KBM-7 (cell line): ENCODE results near the gene DGKB.

Experiments
- DNase-seq: peaks from one replicate; pipeline ENCODE4 v3.0.0-alpha.2; 2015
- in situ Hi-C: fragments of 300-500 bp; cut with MboI; formaldehyde crosslinking; loops from 2 replicates; pipeline ENCODE4 v1.14.3; 2020; ENCODE audit warnings: low sequenced_read_pairs, low pct_unique_long_range_greater_than_20kb, mixed read lengths

The DGKB gene

DNA sequence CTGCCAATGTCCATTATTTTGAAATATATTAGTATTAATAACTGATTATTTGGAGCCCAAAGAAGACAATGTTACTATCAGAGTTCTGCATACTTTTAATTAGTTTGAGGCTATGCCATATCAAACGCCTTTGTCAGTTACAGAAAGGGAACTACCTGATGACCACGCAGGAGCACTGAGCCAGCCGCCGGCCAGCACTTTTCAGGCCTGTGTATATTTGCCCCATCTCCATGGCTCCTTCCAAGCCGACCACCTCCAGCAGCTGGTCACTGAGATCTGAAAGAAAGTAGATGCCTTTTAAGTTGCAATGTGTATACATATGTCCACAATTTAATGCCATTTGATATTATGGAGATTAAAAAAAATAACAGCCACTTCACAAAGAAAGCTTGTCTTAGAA lies 724.7 kb downstream of the DGKB start:
- no peak for DNase-seq
- in situ Hi-C loops, result no loop called here

DNA sequence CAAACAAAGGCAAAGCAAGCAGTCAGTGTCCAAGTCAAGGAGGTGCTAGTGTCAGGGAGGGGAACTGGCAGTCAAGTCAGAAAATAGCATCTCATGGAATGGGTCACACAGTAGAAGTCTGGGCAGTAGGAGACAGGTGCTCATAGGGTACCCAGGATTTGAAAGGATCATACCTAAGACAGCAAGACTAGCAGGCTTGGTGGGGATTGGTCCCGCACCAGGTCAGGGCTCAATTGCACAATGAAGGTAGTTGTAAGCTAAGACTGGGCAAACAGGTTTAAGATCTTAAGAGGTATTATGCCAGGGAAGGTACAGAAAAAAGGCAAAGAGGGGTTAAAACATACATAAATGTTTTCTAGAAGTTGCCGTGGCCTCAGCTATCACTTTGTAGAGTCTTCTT lies 731.7 kb downstream of the DGKB start:
- no peak for DNase-seq
- in situ Hi-C loops, result no loop called here

DNA sequence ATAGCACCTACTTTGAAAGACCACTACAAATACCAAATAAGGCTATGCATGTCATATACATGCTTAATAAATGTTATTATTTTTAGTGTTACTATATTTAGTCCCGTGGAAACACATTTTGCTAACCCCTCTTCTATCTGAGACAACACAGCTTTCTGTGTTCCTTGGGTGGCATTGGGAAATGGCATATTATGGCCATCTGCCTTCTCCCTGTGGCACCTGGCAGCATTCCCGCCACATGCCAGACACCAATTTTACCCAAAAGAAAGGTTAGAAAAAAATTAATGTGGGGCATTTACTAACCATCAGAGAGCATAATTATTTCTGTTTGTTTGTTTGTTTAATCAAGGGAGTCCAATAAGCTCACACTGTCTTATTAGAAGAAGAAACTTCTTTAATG lies 744.4 kb downstream of the DGKB start:
- in situ Hi-C loops, result no loop called here
- DNase-seq, result no peak

DNA sequence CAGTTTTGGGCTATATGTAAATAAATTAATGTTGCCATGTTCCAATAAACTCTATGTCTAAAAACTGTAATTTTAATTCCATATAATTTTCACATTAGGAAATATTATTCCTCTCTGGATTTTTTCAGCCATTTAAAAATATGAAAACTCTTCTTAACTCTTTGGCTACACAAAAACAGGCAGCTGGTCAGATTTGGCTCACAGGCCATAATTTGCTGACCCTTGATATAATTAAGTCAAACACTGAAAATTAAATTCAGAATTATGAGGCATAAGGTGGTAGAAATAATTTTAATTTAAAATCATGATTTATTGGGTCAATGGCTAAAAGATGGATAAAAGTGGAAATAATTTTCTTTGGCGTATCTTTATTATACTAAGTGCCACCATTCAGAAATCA lies 746.1 kb downstream of the DGKB start:
- in situ Hi-C loops, result no loop called here
- no peak for DNase-seq

DNA sequence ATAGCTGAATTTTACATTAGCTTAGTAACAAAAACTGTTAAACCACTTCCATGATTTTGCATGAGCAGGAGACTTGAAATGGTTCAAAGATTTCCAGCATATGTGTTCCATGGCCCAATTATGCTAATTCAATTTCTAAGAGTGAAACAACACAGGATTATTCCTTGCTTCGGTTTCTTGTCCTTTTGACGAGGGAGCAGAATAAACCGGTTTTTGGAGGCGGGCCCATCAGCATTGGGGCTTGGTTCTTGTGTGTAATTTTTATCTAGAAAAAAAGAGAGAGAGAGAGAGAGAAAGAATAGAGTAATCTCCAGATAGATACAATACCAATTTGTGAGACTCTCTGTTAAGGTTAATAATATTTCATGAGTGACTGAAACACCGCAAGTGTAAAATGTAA lies 753.6 kb downstream of the DGKB start:
- in situ Hi-C loops, result no loop called here

DNA sequence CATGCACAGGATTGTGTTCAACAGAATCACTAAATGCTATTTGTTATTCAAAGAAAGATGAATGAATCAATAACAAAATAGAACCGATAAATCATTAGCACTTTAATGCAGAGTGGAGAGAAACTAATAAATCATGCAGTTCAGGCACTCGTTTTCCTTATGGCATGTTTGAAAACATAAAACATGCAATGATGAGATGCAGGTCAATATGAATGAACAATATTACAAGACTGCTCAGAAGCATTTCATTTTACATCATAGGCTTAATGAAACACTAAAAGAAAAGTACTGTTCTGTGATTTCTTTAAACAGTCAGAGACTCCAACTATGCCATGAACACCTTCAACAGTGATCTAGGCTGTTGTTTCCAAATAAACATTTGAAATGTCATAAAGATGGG lies 755.0 kb downstream of the DGKB start:
- in situ Hi-C loops, result no loop called here
- DNase-seq, result no peak

More for the DNA sequence above, 753.6 kb downstream of the DGKB start:
- DNase-seq, result no peak

DNA sequence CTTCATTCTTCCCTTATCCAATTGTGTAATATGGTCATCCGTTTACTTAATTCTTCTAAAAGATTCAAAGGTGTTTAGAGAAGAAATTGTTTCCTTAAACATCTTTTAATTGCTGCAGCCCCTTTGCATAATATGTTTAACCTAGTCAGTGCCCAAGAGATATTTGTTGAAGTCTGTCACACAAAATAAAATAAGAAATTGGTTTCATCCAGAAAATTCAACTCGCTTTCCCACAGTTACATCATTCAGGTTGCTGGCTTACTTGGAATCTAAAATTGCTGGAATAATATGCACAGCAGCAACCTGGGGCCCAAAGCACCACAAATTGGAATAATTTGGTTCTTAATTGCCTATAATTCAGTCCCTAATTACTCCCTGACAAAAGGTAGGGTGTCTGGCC lies 758.0 kb downstream of the DGKB start:
- DNase-seq, result no peak
- in situ Hi-C loops, result no loop called here

DNA sequence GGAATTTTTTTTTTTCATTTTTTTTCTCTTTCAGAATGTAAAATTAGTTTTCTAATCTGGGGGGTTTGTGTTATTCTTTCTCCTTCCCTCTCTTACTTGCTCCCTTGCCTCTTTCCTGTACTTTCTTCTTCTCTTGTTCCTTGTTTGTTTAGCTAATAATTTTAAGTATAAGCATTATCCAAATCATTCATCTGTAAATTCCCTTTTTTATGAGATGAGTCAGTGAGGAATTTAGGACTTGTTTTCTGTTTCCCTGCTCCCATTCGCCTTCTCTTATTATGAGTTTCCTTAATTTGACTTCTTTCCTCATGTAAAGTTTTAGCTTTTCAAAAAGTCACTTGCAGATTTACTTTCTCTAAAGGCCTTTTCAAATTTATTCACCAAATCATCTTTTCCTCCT lies 758.4 kb downstream of the DGKB start:
- DNase-seq, result no peak

DNA sequence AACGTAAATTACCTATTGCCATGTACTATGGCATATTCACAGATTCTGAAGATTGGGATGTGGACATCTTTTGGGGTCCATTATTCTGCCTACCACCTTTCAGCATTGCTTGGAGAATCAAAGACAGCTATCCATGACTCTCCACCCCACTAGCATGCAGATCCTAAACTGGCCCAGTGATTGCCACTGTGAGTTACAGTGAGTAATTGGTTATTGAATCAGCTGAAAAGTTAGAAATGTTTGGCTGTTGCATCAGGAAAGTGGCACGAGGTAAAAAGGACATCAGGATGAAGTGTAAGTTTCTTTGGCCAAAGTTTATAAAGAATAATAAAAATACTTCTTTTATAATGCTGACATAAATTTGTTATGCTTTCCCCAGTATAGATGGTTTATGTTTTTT lies 764.9 kb downstream of the DGKB start:
- in situ Hi-C loops, result no loop called here
- DNase-seq, result no peak

More for the DNA sequence above, 758.4 kb downstream of the DGKB start:
- in situ Hi-C loops, result no loop called here

DNA sequence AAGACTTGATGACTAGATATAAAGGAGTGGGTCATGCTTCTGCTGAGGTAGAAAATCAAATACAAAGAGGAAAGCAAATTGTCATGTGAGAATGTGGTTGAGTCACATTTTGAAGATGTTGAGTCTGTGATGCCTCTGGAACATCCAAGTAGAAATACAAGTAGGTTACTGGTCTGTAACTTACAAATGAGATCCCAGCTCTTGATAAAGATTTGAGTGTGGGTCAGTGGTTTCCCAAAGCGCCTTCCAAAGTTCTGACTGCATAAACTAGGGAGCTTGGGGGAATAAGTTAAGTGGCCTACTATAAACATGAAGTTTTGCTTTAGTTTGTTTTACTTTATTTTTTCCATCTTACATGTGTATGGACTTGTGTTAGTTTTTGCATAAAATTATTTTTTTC lies 768.8 kb downstream of the DGKB start:
- no peak for DNase-seq
- in situ Hi-C loops, result no loop called here

DNA sequence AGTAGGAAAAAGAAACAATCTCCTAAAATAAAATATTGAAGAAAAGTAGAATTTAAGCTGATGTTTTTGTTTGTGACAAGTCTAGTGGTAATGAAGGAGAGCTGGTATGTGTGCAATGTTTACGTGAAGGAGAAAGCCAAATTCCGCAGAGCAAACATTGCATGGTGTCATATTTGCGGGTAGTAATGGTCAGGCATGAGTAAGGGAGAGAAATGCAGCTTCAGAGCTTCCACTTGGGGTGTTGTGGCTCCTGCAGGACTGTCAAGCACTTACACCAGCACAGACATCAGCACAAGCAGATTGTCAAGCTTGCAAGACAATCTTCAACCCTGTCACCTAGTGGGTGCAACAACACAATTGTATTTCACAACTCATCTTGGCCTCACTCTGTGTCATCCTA lies 776.6 kb downstream of the DGKB start:
- in situ Hi-C loops, result no loop called here
- DNase-seq, result no peak

DNA sequence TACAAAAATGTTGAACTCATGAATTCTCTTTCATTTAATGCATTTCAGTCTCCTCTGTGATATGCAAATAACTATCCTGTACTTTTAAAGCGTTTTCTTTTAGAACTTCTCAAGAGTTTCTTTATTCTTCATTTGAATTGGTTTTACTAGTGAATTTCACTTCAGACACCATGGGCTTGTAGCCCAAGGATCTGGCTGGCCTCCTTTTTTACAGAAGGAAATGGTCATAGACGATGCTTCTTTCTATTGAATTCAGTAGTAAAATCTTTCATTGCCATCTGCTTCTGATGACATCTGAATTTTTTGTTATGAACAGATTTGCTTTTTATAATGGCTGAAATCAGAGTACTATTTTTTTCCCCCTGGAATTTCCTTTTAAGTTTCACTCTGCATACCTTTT lies 777.8 kb downstream of the DGKB start:
- in situ Hi-C loops, result no loop called here
- no peak for DNase-seq

DNA sequence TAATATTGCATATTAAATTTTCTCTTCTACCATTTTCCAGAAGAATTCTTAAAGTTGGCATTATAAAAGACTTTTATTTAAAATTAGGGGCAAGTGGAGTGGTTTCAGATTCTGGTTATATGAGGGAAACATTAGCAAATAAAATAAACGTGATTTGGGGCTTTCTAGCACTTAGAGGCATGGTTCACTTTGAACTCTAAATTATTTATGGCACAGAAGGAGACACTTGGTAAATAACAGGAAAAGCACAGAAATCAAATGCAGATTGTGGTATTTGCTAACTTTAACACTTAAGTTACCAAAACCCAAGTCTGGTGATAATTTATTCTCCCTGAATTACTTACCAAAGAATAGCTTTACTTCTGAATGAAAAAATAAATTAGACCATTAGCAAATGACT lies 778.6 kb downstream of the DGKB start:
- in situ Hi-C loops, result no loop called here
- DNase-seq, result no peak

DNA sequence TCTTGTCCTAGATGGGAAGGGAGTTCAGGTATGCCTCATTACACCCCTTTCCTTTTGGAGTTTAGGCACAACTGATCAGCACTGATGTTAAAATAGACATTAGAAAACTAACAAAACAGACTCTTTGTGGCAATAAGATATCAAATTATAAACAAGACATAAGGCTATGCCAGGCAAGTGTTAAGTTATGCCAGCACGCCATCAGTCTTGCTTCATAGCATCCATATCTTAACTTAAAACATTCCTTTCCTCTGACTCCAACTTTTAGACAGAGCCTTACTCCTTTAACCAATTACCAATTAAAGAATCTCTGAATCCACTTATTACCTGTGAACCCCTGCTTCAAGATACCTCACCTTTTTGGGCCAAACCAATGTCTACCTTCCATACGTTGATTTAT lies 786.9 kb downstream of the DGKB start:
- in situ Hi-C loops, result no loop called here
- no peak for DNase-seq

DNA sequence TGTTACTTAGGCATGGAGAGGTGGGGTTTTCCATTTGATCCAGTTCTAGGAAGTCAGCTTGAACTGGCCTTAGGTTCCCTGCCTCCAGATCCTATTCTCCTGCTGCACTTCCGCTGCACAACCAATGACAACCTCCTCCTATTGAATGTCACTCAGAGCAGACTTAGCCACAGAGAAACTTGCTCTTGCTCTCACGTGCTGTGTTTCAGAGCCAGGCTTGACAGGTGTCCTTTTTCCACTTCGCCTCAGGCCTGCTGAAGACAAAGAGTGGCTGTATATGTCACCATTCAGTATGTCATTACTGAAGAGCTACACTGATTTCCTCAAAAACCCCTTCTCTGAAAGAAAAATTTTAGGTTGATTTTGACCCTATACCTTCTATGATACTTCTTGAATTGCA lies 797.7 kb downstream of the DGKB start:
- DNase-seq, result no peak
- in situ Hi-C loops, result no loop called here

DNA sequence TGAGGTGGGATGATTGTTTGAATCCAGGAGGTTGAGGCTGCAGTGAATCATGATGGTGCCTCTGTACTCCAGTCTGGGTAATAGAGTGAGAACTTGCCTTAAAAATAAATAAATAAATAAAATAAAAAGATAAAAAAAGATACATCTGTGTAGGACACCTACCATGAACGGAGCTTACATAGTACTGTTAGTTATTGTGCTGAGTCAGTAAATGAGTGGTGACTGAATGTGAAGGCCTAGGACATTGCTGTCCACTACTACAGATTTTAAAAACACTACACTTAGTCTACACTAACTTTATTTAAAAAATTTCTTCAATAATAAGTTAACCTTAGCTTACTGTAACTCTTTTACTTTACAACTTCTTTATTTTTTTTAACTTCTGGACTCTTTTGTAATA lies 806.4 kb downstream of the DGKB start:
- DNase-seq, result no peak
- in situ Hi-C loops, result no loop called here

DNA sequence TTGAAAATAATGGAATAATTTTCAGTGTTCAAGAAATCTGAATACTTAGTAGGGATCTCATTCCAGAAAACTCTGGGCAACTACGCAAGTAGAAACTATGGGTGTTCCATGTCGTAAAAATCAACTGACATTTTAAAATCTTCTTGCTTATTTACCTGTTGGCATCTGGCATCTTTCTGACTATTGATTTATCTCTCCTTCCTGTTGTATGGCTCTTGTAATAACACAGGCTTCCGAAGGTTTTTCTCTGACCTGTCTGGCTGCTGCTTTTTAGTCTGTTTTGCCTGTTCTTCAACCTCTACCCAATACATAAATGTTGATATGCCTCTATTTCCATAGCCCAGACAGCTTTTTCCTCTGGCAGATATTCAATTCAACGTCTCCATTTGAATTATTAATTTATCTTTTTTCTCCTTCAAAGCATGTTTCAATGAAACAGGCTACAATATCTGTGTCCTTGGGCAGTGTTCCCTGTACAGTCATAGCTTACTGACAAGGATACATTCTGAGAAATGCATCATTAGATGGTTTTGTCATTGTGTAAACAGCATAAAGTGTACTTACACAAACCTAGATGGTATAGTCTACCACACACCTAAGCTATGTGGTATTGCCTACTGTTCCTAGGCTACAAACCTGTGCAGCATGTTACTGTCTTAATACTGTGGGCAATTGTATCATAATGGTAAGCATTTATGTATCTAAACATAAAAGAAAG lies 807.2 kb downstream of the DGKB start:
- DNase-seq, result no peak
- in situ Hi-C loops, result no loop called here
